ENCODE results near the gene CEP63. TPM values are rescaled to one million over a fixed set of nuclear protein-coding genes. Genes with fewer than 3 reads are reported as not detected.
A peak's percentile ranks its signal among the peaks of the same experiment; 100 is the strongest.

CEP63 gene
- total and polyA plus RNA-seq, 9 of the 15 experiments (the other 6 are each of a cell fraction or from before 2014, with no cell fraction given): 5.1 to 17.8 (median 10.6) TPM

DNA sequence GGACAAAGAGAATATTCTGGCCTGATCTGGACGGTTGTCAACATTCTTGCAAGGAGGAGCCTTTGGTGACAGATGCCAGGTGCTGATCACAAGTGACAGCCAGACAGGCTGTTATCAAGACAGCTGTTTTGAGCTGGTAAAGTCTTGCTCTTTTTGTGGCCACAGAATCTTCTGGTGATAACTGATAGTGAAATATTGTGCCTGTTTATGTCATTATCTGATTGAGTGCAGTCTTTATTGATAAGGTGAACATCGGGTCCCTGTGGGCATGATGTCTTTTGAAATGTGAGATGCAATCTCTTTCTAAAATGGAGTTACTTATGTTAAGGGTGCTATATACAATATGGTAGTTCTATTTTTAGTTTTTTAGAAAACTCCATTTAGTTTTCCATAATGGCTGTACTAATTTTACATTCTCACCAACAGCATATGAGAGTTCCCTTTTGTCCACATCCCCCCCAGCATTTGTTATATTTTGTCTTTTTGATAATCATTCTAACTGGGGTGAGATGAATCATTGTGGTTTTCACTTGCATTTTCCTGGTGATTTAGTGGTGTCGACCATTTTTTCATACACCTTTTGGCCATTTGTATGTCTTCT, 10.7 kb downstream of the CEP63 start (continued):
- TF ChIP-seq, protein P1, sequence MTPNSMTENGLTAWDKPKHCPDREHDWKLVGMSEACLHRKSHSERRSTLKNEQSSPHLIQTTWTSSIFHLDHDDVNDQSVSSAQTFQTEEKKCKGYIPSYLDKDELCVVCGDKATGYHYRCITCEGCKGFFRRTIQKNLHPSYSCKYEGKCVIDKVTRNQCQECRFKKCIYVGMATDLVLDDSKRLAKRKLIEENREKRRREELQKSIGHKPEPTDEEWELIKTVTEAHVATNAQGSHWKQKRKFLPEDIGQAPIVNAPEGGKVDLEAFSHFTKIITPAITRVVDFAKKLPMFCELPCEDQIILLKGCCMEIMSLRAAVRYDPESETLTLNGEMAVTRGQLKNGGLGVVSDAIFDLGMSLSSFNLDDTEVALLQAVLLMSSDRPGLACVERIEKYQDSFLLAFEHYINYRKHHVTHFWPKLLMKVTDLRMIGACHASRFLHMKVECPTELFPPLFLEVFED (CRISPR knock-in tag; conservative IDR thresholded peaks at IDR 0.05): 0 out of 2 replicates have a peak, but pooled peaks have one; percentile 32
- TF ChIP-seq SNIP1 (IDR thresholded peaks at IDR 0.05; ENCODE audit: low read depth) (no peak), ETV5 (CRISPR knock-in tag; IDR thresholded peaks at IDR 0.05; ENCODE audit: low read depth) (no peak), GATA2 (CRISPR knock-in tag; IDR thresholded peaks at IDR 0.05) (peak; percentile 76), FOS (IDR thresholded peaks at IDR 0.05; ENCODE audit: extremely low read depth, insufficient read length) (no peak), HDAC2 (IDR thresholded peaks at IDR 0.05) (no peak), SMARCA4 (IDR thresholded peaks at IDR 0.05) (peak; percentile 85), FOXK2 (conservative IDR thresholded peaks at IDR 0.05 in 1 of 2, IDR thresholded peaks at IDR 0.05 in 1 of 2; ENCODE audit: low read depth in 2 of 2) (0 out of 4 replicates have a peak, but pooled peaks have one; percentile 17 to 22), ZNF584 (CRISPR knock-in tag; IDR thresholded peaks at IDR 0.05; ENCODE audit: low read depth) (peak; percentile 73), CCNT2 (IDR thresholded peaks at IDR 0.05; ENCODE audit: borderline replicate concordance, extremely low read depth, insufficient read length, low read depth, low read length) (peak; percentile 76), JUN (IDR thresholded peaks at IDR 0.05; ENCODE audit: borderline replicate concordance, low read depth, low read length) (no peak), JUN (CRISPR knock-in tag; IDR thresholded peaks at IDR 0.05; ENCODE audit: borderline replicate concordance) (no peak), SMAD1 (IDR thresholded peaks at IDR 0.05; ENCODE audit: low read depth, low read length, partially characterized antibody) (no peak), ZBTB7A (IDR thresholded peaks at IDR 0.05; ENCODE audit: borderline replicate concordance, control insufficient read depth, low read depth, low read length) (no peak), DACH1 (IDR thresholded peaks at IDR 0.05; ENCODE audit: partially characterized antibody) (peak; percentile 64), XRCC3 (IDR thresholded peaks at IDR 0.05) (no peak)
- TF ChIP-seq, protein P2, sequence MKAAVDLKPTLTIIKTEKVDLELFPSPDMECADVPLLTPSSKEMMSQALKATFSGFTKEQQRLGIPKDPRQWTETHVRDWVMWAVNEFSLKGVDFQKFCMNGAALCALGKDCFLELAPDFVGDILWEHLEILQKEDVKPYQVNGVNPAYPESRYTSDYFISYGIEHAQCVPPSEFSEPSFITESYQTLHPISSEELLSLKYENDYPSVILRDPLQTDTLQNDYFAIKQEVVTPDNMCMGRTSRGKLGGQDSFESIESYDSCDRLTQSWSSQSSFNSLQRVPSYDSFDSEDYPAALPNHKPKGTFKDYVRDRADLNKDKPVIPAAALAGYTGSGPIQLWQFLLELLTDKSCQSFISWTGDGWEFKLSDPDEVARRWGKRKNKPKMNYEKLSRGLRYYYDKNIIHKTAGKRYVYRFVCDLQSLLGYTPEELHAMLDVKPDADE (conservative IDR thresholded peaks at IDR 0.05; ENCODE audit: control insufficient read depth, low read depth, low read length): no peak
- TF ChIP-seq, protein P3, sequence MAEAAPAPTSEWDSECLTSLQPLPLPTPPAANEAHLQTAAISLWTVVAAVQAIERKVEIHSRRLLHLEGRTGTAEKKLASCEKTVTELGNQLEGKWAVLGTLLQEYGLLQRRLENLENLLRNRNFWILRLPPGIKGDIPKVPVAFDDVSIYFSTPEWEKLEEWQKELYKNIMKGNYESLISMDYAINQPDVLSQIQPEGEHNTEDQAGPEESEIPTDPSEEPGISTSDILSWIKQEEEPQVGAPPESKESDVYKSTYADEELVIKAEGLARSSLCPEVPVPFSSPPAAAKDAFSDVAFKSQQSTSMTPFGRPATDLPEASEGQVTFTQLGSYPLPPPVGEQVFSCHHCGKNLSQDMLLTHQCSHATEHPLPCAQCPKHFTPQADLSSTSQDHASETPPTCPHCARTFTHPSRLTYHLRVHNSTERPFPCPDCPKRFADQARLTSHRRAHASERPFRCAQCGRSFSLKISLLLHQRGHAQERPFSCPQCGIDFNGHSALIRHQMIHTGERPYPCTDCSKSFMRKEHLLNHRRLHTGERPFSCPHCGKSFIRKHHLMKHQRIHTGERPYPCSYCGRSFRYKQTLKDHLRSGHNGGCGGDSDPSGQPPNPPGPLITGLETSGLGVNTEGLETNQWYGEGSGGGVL (CRISPR knock-in tag; IDR thresholded peaks at IDR 0.05): peak; percentile 58; the same call in 1 of the 2 replicates
- TF ChIP-seq, protein P4, sequence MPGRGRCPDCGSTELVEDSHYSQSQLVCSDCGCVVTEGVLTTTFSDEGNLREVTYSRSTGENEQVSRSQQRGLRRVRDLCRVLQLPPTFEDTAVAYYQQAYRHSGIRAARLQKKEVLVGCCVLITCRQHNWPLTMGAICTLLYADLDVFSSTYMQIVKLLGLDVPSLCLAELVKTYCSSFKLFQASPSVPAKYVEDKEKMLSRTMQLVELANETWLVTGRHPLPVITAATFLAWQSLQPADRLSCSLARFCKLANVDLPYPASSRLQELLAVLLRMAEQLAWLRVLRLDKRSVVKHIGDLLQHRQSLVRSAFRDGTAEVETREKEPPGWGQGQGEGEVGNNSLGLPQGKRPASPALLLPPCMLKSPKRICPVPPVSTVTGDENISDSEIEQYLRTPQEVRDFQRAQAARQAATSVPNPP (IDR thresholded peaks at IDR 0.05; ENCODE audit: borderline replicate concordance, insufficient read depth, insufficient read length): no peak
